GM12872 (cell line): Measurements from ENCODE around the gene EGLN3.

Experiments
- CTCF ChIP-seq: IDR thresholded peaks from 3 replicates; pipeline ENCODE4 v1.5.1; 2011; ENCODE audit warnings: low read depth, mild to moderate bottlenecking, low read length, moderate library complexity; ENCODE audit not compliant: insufficient read depth

EGLN3 gene

DNA sequence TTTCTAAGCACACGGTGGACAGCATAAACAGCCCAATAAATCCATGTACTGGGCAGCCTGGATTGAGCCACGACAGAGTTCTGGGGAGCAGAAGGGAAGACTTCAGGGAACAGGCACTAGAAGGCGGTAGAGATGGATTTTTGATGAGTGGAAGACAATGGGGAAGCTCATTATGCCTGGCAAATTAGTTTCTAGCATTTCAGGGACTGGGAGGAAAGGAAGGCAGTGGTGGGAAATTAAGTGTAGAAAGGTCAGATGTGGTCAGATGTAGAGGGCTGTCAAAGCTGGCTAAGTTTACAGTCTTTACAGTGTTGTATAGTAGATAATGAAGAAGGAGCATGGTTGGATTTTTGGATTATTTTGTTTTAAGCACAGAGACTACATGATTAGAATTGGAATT, 9.2 kb downstream of the EGLN3 start:
- 0 out of 3 replicates have a peak, but pooled peaks have one; percentile 20 for TF ChIP-seq CTCF

- TF ChIP-seq CTCF, result no peak
Observed at GRCh38 chr14:33940561-33941011, 10.3 kb downstream of the EGLN3 start.

DNA sequence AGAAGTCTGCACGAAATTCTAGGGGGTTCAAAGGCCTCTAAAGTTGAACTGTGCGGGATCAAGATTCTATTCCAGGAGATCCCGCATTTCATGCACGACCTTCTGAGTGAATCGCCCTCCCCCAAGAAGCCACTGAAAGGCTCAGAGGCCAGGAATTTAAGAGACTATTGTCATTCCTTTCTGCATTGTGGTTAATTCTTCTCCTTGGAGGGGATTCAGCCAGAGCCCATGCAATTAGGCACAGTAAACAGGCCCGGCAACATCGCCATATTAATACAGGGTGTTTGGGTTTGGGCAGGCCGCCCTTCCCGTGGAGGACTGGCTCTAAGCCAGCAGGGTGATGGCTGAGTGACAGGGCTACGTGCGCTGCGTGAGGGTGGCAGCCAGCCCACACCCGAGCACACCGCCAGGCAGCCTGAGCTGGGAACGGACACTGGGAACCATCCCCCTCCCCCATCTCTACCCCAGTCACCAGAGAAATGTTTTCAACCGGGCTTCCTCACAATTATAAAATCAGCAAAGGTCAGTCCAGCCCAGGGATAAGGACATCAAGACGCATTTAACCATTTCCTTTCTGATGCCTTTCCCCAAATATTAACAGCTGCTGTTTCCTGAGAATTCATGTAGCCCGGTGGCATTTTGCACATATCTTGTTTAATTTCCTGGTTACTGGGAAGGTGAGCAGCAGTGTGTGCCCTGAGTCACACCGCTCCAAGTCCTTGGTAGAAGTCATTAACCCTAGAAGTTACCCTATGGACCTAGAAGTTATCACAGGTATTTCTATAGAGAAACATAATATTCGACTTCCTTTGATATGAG, 12.5 kb downstream of the EGLN3 start:
- TF ChIP-seq CTCF, result no peak

- TF ChIP-seq CTCF, result no peak
Observed at GRCh38 chr14:33936391-33936790, 14.5 kb downstream of the EGLN3 start.

GRCh38 chr14:33934938-33935337, 15.9 kb downstream of the EGLN3 start:
- TF ChIP-seq CTCF, result no peak

GRCh38 chr14:33934043-33934750, 16.7 kb downstream of the EGLN3 start:
- TF ChIP-seq CTCF, result no peak

DNA sequence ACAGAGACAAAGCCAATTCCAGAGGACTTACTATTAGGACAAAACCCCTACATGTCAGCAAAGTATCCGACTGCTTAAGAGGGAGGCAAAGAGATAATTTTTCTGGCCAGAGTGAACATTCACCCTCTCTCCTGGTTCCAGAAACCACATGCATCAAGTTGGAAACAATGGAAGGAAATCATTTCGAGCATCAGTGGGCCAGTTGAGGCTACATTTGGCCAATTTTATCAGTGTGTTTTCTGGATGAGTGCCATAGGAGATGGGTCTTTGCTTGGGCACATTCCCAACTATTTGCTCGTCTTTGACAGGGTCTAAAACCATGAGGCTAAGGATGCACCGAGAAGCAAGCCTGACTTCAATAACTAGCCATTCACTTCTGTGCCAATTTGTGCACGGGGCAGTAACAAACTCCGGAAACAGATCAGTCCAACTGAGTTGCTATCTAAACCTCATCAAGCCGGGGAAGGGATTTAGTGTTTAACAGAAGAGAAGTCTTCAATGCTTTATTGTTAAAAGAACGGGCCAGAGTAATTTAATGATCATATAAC, 17.4 kb downstream of the EGLN3 start:
- TF ChIP-seq CTCF, result no peak
